NB4 (cell line): Measurements from ENCODE around the gene UPB1.

Experiments
- CTCF ChIP-seq: IDR thresholded peaks from one replicate; pipeline ENCODE4 v1.5.1; 2012; ENCODE audit warnings: low read depth, low read length
- MAX ChIP-seq: IDR thresholded peaks from 2 replicates; pipeline ENCODE4 v1.6.1; 2011; ENCODE audit warnings: low read depth, low read length
- MYC ChIP-seq: IDR thresholded peaks from 2 replicates; pipeline ENCODE4 v1.6.1; 2011; ENCODE audit warnings: low read depth, low read length
- POLR2A ChIP-seq: IDR thresholded peaks from 2 replicates; pipeline ENCODE4 v1.6.1; 2011; ENCODE audit warnings: mild to moderate bottlenecking; ENCODE audit not compliant: insufficient read length; ENCODE audit errors: extremely low read depth

GRCh38 chr22:24455751-24456426 lies 39.2 kb upstream of the UPB1 start:
- TF ChIP-seq CTCF (no peak), MAX (no peak), POLR2A (no peak), MYC (no peak)
